ENCODE results near the gene NOD1.
"Not testable (repeated sequence)": the region's sequence is repeated elsewhere in the genome, so short reads cannot be mapped to it uniquely, and the experiment has no call there.

Gene NOD1

GRCh38 chr7:30503274-30504212 is 25.0 kb upstream of the NOD1 start:
- DNase-seq, result no peak

- DNase-seq, result no peak
Measured at GRCh38 chr7:30502470-30503251, 24.1 kb upstream of the NOD1 start.

GRCh38 chr7:30501264-30501663 is 22.7 kb upstream of the NOD1 start:
- DNase-seq, result no peak

GRCh38 chr7:30493228-30493627 is 14.6 kb upstream of the NOD1 start:
- no peak for DNase-seq

- DNase-seq, result no peak
Measured at GRCh38 chr7:30491417-30491816, 12.8 kb upstream of the NOD1 start.

- DNase-seq, result no peak
Measured at GRCh38 chr7:30487371-30487770, 8.8 kb upstream of the NOD1 start.

GRCh38 chr7:30485667-30486066 is 7.1 kb upstream of the NOD1 start:
- DNase-seq, result no peak

GRCh38 chr7:30481416-30481815 is 2.8 kb upstream of the NOD1 start:
- not testable (repeated sequence) for DNase-seq

GRCh38 chr7:30479202-30480120 is 877 bp upstream of the NOD1 start:
- DNase-seq, result no peak

GRCh38 chr7:30476459-30477145 is 2.0 kb downstream of the NOD1 start:
- no peak for DNase-seq

- DNase-seq, result no peak
Measured at GRCh38 chr7:30475580-30475979, 3.0 kb downstream of the NOD1 start.

- DNase-seq, result no peak
Measured at GRCh38 chr7:30474893-30475292, 3.7 kb downstream of the NOD1 start.

GRCh38 chr7:30474485-30474884 is 4.1 kb downstream of the NOD1 start:
- DNase-seq, result no peak

GRCh38 chr7:30473903-30474302 is 4.7 kb downstream of the NOD1 start:
- no peak for DNase-seq

GRCh38 chr7:30472784-30473775 is 5.5 kb downstream of the NOD1 start:
- DNase-seq, result no peak

GRCh38 chr7:30472081-30472783 is 6.4 kb downstream of the NOD1 start:
- DNase-seq, result peak; percentile 1

- no peak for DNase-seq
Measured at GRCh38 chr7:30471205-30471604, 7.4 kb downstream of the NOD1 start.

GRCh38 chr7:30470771-30471170 is 7.8 kb downstream of the NOD1 start:
- DNase-seq, result no peak

- DNase-seq, result no peak
Measured at GRCh38 chr7:30470163-30470770, 8.3 kb downstream of the NOD1 start.

GRCh38 chr7:30469303-30469702 is 9.3 kb downstream of the NOD1 start:
- DNase-seq, result no peak

Measured in GDM1 (cell line).